ENCODE data around the gene OR12D1.

DNA sequence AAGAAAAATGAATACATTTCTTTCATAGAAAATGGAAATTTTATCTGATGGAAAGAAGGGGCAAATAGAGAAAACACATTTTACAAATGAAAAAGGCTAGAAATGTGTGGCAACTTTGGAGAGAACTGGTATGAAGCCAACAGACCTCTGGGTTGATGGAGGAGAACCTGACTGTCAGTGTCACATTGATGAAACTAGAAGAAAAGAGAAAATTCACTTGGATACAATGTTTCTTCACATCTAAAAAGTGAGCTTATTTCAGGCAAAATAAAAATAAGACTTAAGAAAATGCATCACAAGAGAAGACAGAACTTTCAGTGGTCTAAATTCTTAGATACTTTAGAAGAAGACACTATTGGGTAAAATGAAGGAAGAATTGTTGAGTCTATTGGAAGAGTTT lies 19.4 kb upstream of the OR12D1 start, which contains the start of gene OR12D2:
- TF ChIP-seq, protein P1, sequence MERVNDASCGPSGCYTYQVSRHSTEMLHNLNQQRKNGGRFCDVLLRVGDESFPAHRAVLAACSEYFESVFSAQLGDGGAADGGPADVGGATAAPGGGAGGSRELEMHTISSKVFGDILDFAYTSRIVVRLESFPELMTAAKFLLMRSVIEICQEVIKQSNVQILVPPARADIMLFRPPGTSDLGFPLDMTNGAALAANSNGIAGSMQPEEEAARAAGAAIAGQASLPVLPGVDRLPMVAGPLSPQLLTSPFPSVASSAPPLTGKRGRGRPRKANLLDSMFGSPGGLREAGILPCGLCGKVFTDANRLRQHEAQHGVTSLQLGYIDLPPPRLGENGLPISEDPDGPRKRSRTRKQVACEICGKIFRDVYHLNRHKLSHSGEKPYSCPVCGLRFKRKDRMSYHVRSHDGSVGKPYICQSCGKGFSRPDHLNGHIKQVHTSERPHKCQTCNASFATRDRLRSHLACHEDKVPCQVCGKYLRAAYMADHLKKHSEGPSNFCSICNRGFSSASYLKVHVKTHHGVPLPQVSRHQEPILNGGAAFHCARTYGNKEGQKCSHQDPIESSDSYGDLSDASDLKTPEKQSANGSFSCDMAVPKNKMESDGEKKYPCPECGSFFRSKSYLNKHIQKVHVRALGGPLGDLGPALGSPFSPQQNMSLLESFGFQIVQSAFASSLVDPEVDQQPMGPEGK (CRISPR knock-in tag; IDR thresholded peaks at IDR 0.05; ENCODE audit: borderline replicate concordance): no peak
- TF ChIP-seq ARNTL (CRISPR knock-in tag; IDR thresholded peaks at IDR 0.05; ENCODE audit: borderline replicate concordance, low read depth): no peak
- no peak for TF ChIP-seq ISL1 (CRISPR knock-in tag; IDR thresholded peaks at IDR 0.05)
- no peak for TF ChIP-seq TCF4 (CRISPR knock-in tag; IDR thresholded peaks at IDR 0.05; ENCODE audit: borderline replicate concordance)

All from SK-N-SH treated with all-trans-retinoic acid at 6 μM for 48 hours (cell line).